UCSD-AML1 (cell line): Measurements from ENCODE around the gene DPYD.

Source experiments
- DNase-seq: peaks from one replicate; lab custom pipeline; 2025; ENCODE audit not compliant: unreplicated experiment; lab: John Stamatoyannopoulos, UW

The DPYD gene

GRCh38 chr1:97920832-97921571, at the start of gene DPYD:
DPYD (minus strand) TSS chr1:97921034; CDS start chr1:97920922, 112 bp downstream.
- peak; percentile 77 for DNase-seq

DNA sequence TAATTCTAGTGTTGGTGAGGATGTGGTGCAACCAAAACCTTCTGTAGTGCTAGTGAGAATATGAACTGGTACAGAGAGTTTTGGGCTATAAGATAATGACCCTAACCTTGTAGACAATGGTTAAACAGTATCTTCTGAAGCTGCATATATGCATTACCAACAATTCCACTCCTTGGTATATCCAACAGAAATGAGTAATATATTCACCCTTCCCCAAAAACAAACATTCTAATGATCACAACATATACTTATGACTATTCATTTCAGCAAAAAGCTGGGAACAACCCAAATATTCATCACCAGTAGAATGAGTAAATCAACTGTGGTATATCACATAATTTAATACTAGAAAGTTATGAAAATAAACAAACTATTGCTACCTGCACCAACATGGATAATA, 39.6 kb upstream of the DPYD start:
- no peak for DNase-seq

GRCh38 chr1:97947695-97948094, 26.9 kb upstream of the DPYD start:
- no peak for DNase-seq

- DNase-seq, result no peak
Observed at GRCh38 chr1:97943354-97943753, 22.5 kb upstream of the DPYD start.

GRCh38 chr1:97942161-97943123, 21.6 kb upstream of the DPYD start:
- DNase-seq, result no peak

DNA sequence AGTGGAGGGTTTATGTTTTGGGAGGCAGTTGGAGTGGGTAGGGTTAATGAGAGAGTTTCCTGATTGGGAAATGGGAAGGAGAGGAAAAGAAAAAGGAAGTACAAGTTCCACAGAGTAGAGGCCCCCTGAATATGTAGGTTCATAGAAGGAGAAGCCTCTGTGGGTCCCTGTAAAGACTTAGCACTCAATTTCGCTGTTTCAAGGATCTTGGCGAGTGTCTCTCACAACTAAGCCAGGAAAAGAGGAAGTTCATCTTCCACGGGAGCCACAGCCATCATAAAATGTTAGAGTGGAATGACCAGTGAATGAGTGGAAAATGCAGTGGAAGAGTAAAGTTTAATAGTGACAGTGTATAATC, 17.4 kb upstream of the DPYD start:
- DNase-seq, result no peak

DNA sequence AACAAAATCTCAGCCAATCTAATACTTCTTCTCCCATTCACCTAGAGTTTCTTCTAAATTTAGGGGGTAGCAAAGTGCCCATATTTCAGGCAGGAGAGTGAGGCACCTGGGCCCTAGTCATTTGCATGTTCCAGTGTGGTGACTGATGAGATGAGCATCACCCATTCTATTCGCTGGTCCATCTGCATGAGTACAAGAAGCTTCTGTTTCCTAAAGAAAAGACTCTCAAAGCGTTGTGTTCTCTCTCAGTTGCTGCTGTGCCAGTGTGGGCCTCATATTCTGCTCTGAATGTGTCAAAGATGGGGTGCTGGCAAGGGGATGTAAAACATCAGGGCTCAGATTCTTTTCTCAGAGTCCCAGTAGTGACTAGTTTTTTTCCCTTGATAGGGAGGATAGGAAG, 16.1 kb upstream of the DPYD start:
- no peak for DNase-seq

DNA sequence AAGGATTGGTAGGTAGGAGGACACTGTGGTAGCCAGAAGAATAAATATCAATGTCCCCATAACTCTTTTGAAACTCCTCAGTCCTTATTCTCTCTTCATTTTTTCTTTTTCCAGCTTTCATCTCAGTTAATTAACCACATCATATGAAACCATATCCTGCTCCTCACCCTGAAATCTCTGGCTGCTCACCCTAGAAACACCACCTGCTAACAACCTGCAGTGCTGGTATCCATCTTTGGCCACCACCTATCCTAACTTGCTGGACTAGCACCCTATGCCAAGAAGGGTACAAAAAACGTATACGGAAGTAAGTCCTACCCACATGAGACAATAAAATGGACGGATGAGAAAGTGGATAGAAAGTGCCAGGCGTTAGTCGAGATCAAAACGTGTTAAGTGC, 13.7 kb upstream of the DPYD start:
- DNase-seq, result no peak

GRCh38 chr1:97929874-97930851, 9.3 kb upstream of the DPYD start:
- no peak for DNase-seq

GRCh38 chr1:97926017-97926708, 5.3 kb upstream of the DPYD start:
- DNase-seq, result no peak

- DNase-seq, result no peak
Observed at GRCh38 chr1:97925151-97925550, 4.3 kb upstream of the DPYD start.

DNA sequence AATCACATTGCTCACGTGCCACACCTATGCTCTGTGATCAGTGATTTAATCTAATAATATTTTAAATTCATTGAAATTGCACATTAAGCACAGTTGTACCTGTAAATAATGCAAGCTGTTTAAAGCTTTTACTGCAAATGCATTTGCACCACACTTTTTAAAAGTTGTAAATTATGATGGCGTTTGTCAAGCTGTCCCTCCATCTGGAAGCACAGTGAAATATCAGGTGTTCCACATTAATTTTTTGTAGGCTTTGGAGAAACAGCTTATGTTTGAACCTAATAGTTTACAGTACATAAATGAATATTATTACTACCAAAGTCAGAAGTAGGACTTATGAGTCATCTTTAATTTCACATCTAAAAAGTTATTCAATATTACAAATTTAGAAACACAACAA, 3.0 kb upstream of the DPYD start:
- DNase-seq, result no peak

DNA sequence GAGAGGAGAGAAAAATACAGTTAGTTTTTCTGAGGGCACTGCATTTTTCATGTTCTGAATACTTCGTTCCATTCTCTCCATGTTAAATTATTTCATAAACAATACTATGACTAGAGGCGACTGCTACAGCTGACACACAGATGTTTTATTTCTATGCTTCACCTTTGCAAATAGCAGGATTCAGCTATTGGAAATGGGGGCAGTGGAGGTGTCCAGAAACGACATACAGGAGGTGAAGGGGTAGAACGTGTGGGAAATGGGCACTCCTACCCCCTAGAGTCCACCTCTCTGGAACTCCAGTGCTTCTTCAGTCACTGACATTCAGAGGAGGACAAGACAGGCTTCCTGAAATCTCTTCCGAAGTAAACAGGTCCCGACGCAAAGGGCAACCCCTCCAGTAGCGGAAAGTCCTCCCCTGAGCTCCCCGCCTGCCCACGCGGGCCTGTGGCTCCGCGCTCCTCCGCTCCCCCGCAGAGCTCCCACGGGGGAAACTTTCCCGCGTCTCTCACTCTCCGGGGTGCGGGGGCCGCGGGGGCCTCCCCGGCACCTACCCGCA, 480 bp downstream of the DPYD start:
- DNase-seq, result peak; percentile 28

DNA sequence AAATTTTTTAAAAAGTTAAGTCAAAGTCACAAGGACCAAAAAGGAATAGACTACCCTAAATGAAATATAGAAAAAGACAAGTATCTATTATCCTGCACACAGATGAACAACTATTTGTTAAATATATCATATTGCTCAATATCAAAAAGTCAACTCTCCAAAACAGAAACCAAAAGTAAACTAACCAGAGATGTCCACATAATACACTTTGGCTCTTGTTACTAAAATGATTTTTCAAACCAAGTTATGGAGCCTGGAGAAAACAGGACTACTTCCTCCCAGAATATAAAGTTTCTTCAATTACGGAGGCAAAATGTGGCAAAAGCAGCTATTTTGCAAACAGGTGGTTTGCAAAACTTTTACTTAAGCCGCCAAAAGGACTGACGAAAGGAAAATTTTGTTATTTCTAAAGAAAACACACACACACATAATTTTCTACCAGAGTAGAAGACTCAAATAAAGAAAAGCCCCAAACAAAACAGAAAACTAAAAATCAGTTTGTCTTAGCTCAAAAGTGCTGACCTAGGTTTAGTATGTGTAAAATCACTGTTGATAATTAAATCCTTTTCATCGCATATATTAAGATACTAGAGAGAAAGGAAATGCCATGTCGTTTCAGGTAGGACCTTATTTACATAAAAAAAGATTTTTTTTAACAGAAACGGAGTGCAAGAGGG, 1.1 kb downstream of the DPYD start:
- DNase-seq, result no peak

GRCh38 chr1:97918961-97919360, 1.9 kb downstream of the DPYD start:
- DNase-seq, result no peak

GRCh38 chr1:97913506-97914139, 7.2 kb downstream of the DPYD start:
- DNase-seq, result no peak

- DNase-seq, result no peak
Observed at GRCh38 chr1:97911266-97912215, 9.3 kb downstream of the DPYD start.

DNA sequence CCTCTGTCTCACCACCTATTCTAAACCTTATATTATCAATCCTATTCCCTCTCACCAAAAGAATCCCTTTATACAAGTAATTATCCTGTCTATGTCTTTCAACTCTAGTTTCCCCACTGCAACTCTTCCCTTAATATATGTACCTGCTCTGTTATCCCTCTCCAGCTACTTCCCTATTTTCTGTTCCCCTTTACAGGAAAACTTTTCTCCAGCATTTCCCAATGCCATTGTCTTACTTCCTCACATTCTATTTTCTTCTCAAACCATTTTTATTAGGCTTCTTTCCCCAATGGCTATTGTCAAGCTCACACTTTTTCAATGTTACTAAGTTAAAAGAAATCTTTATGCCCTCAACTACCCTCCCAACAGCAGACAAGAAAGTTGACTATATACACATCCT, 11.6 kb downstream of the DPYD start:
- DNase-seq, result no peak
